ENCODE data around the gene AMOTL2.

AMOTL2 gene

GRCh38 chr3:134317106-134317947 is 56.9 kb downstream of the AMOTL2 start:
- peak; percentile 76 for DNase-seq (ENCODE audit: low read depth, low spot score)

GRCh38 chr3:134315286-134316106 is 58.8 kb downstream of the AMOTL2 start:
- peak; percentile 91 for DNase-seq (ENCODE audit: low read depth, low spot score)

GRCh38 chr3:134314588-134315285 is 59.5 kb downstream of the AMOTL2 start:
- DNase-seq (ENCODE audit: low read depth, low spot score) = no peak

GRCh38 chr3:134313847-134314587 is 60.2 kb downstream of the AMOTL2 start:
- no peak for DNase-seq (ENCODE audit: low read depth, low spot score)

- peak; percentile 95 for DNase-seq (ENCODE audit: low read depth, low spot score)
Observed at GRCh38 chr3:134312873-134313846, 61.1 kb downstream of the AMOTL2 start.

- DNase-seq (ENCODE audit: low read depth, low spot score) = peak; percentile 85
Observed at GRCh38 chr3:134312072-134312872, 62.0 kb downstream of the AMOTL2 start.

- DNase-seq (ENCODE audit: low read depth, low spot score) = peak; percentile 58
Observed at GRCh38 chr3:134311693-134312071, 62.6 kb downstream of the AMOTL2 start.

GRCh38 chr3:134311265-134311664 is 63.0 kb downstream of the AMOTL2 start:
- peak; percentile 85 for DNase-seq (ENCODE audit: low read depth, low spot score)

- DNase-seq (ENCODE audit: low read depth, low spot score) = peak; percentile 76
Observed at GRCh38 chr3:134309987-134310700, 64.1 kb downstream of the AMOTL2 start.

GRCh38 chr3:134308350-134308891 is 65.8 kb downstream of the AMOTL2 start:
- peak; percentile 94 for DNase-seq (ENCODE audit: low read depth, low spot score)

- DNase-seq (ENCODE audit: low read depth, low spot score) = no peak
Observed at GRCh38 chr3:134307425-134307824, 66.8 kb downstream of the AMOTL2 start.

- no peak for DNase-seq (ENCODE audit: low read depth, low spot score)
Observed at GRCh38 chr3:134306320-134306719, 67.9 kb downstream of the AMOTL2 start.
